Measurements from ENCODE around the gene CPSF7. TPM values are rescaled to one million over a fixed set of nuclear protein-coding genes. Genes with fewer than 3 reads are reported as not detected.

CPSF7 gene
- total RNA-seq, 4 donors from 2014 or later, result 43.6 to 65.1 (median 53.7) TPM

DNA sequence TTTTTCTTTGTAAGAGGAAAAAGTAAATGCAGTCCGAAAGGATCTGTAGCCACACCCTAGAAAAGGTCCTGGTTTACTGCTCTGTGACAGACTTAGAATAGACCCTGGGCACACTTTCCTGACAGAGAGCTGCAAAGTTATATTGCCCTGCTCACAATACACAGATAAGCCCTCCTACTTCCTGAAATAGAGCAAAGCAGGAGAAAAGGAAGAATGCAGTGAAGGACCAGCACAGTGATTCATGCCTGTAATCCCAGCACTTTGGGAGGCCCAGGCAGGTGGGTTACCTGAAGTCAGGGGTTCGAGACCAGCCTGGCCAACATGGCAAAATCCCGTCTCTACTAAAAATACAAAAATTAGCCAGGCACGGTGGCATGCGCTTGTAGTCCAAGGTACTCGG, 70.3 kb downstream of the CPSF7 start:
- WGBS, 2 donors (ENCODE audit: low coverage in 1 of 2), result 29 to 41% methylated on average over 1 to 6 of the region's 6 CpGs
- in situ Hi-C loops (cut with MboI; ENCODE audit: low pct_ligation_motif_present in 1 of 4, low pct_unique_long_range_greater_than_20kb in 1 of 4, low sequenced_read_pairs in 3 of 4), result no loop called here
- H3K27ac ChIP-seq, result peak overlapping the region; percentile 95 to 98 (median 97)

DNA sequence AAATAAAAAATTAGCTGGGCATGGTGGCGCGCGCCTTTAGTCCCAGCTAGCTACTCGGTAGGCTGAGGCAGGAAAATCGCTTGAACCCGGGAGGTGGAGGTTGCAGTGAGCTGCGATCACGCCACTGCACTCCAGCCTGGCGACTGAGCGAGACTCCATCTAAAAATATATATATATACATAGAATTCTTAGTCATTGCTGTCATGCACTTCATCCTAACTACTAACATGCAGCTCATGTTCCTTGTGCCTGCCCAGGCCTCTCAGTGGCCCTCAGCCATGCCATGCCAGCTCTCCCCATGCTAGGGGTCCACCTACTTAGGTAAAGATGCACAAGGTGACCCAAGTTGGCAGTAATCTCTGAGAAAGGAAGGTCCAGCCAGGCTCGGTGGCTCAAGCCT, 71.2 kb downstream of the CPSF7 start:
- no peaks in the 10 kb centered on the region for H3K9me3 ChIP-seq
- no peaks in the 10 kb centered on the region for H3K27me3 ChIP-seq
- H3K4me1 ChIP-seq, result peaks cover 8 to 70% (median 43%) of the 10 kb centered on the region in 4 donors
- TF ChIP-seq EP300 (IDR thresholded peaks at IDR 0.05; ENCODE audit: low read depth) (no peak), POLR2AphosphoS5 (IDR thresholded peaks at IDR 0.05) (no peak), POLR2A (IDR thresholded peaks at IDR 0.05) (no peak)
- TF ChIP-seq, protein P1, sequence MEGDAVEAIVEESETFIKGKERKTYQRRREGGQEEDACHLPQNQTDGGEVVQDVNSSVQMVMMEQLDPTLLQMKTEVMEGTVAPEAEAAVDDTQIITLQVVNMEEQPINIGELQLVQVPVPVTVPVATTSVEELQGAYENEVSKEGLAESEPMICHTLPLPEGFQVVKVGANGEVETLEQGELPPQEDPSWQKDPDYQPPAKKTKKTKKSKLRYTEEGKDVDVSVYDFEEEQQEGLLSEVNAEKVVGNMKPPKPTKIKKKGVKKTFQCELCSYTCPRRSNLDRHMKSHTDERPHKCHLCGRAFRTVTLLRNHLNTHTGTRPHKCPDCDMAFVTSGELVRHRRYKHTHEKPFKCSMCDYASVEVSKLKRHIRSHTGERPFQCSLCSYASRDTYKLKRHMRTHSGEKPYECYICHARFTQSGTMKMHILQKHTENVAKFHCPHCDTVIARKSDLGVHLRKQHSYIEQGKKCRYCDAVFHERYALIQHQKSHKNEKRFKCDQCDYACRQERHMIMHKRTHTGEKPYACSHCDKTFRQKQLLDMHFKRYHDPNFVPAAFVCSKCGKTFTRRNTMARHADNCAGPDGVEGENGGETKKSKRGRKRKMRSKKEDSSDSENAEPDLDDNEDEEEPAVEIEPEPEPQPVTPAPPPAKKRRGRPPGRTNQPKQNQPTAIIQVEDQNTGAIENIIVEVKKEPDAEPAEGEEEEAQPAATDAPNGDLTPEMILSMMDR (IDR thresholded peaks at IDR 0.05), result no peak
- peaks cover 0 to 1% (median 0%) of the 10 kb centered on the region in 4 donors for H3K36me3 ChIP-seq
- DNase-seq, result no peak
- peak overlapping the region; percentile 95 to 98 (median 97) for H3K27ac ChIP-seq
- intact Hi-C loops (cut with DNase I; ENCODE audit: low total_unique reads), result no loop called here
- in situ Hi-C loops (cut with MboI; ENCODE audit: low pct_ligation_motif_present in 1 of 4, low pct_unique_long_range_greater_than_20kb in 1 of 4, low sequenced_read_pairs in 3 of 4), result no loop called here
- no peak overlapping the region for H3K4me3 ChIP-seq
- 93% methylated on average over 11 of the region's 11 CpGs; no CpG with 5 or more reads in 1 of the 2 donors for WGBS, 2 donors (ENCODE audit: low coverage in 1 of 2)

More for the DNA sequence above, 70.3 kb downstream of the CPSF7 start:
- Histone ChIP-seq H3K4me1 (peaks cover 8 to 61% (median 40%) of the 10 kb centered on the region in 4 donors), H3K9me3 (no peaks in the 10 kb centered on the region), H3K4me3 (peak overlapping the region in 1 of 4 donors; percentile 9), H3K36me3 (peaks cover 0 to 5% (median 0%) of the 10 kb centered on the region in 4 donors), H3K27me3 (no peaks in the 10 kb centered on the region)
- peak; percentile 49 for DNase-seq
- peak in 2 of 3 donors; percentile 36 to 57 for TF ChIP-seq POLR2AphosphoS5 (IDR thresholded peaks at IDR 0.05)
- peak; percentile 24 for TF ChIP-seq POLR2A (IDR thresholded peaks at IDR 0.05)
- no peak for TF ChIP-seq EP300 (IDR thresholded peaks at IDR 0.05; ENCODE audit: low read depth)
- intact Hi-C loops (cut with DNase I; ENCODE audit: low total_unique reads), result no loop called here

DNA sequence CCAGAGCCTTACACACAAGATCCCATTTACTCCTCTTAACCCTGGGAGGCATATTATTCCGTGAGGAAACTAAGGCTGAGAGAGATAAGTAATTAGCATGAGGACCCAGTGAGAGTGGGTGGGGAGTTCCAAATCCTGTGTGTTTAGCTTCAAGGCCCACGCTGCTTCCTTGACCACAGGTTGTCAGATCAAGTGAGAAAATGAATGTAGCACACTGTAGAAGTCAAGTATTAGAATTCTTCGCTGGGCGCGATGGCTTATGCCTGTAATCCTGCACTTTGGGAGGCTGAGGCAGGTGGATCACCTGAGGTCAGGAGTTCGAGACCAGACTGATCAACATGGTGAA, 71.9 kb downstream of the CPSF7 start:
- TF ChIP-seq, protein P1 (IDR thresholded peaks at IDR 0.05), result no peak
- TF ChIP-seq POLR2A (IDR thresholded peaks at IDR 0.05) (no peak), POLR2AphosphoS5 (IDR thresholded peaks at IDR 0.05) (no peak), EP300 (IDR thresholded peaks at IDR 0.05; ENCODE audit: low read depth) (no peak)
- Histone ChIP-seq H3K36me3 (peaks cover 0 to 8% (median under 1%) of the 10 kb centered on the region in 4 donors), H3K4me1 (peaks cover 2 to 68% (median 37%) of the 10 kb centered on the region in 4 donors), H3K4me3 (no peak overlapping the region), H3K27ac (peak overlapping the region; percentile 14 to 53 (median 20)), H3K27me3 (no peaks in the 10 kb centered on the region), H3K9me3 (no peaks in the 10 kb centered on the region)
- in situ Hi-C loops (cut with MboI; ENCODE audit: low pct_ligation_motif_present in 1 of 4, low pct_unique_long_range_greater_than_20kb in 1 of 4, low sequenced_read_pairs in 3 of 4), result no loop called here
- intact Hi-C loops (cut with DNase I; ENCODE audit: low total_unique reads), result no loop called here
- 93% methylated on average over 6 of the region's 6 CpGs; no CpG with 5 or more reads in 1 of the 2 donors for WGBS, 2 donors (ENCODE audit: low coverage in 1 of 2)
- DNase-seq, result no peak

DNA sequence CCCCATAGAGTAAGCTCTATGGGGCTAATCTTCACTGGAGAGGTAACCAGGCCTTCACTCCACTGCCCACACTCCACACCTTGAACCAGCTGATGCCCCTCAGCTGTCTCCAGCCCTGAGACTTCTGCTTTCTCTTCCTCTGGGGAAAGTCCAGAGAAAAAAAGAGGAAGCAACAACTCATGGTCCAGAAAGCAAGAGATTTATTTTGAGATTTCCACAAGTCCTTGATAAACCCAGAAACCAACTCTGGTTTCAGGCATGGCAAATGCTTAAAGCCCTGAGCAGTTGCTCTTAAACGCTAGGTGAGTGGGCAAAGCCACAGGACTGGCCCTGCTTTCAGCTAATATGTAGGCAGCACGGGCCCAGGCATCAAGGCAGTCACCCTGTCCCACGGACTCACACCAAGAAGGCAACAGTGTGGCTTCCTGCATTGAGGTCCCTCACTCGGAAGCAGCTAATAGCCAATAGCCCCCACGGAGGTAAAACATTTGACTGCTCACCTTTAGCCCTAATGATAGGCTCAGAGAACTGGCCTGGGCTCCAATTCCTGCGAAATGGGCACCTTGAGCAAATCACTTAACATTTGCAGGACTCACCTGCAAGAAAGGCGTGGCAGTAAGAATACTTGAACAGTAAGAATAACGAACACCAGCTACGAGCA, 72.4 kb downstream of the CPSF7 start:
- TF ChIP-seq EP300 (IDR thresholded peaks at IDR 0.05; ENCODE audit: low read depth), result no peak
- no peak for TF ChIP-seq POLR2A (IDR thresholded peaks at IDR 0.05)
- no peak for TF ChIP-seq POLR2AphosphoS5 (IDR thresholded peaks at IDR 0.05)
- TF ChIP-seq, protein P1 (IDR thresholded peaks at IDR 0.05), result no peak
- H3K36me3 ChIP-seq, result peaks cover 0 to 13% (median 3%) of the 10 kb centered on the region in 4 donors
- H3K4me3 ChIP-seq, result no peak overlapping the region
- intact Hi-C loops (cut with DNase I; ENCODE audit: low total_unique reads) (no loop called here), in situ Hi-C loops (cut with MboI; ENCODE audit: low pct_ligation_motif_present in 1 of 4, low pct_unique_long_range_greater_than_20kb in 1 of 4, low sequenced_read_pairs in 3 of 4) (no loop called here)
- no peaks in the 10 kb centered on the region for H3K9me3 ChIP-seq
- peak overlapping the region; percentile 14 to 53 (median 20) for H3K27ac ChIP-seq
- H3K4me1 ChIP-seq, result peaks cover 0 to 64% (median 34%) of the 10 kb centered on the region in 4 donors
- 86 to 88% methylated on average over 5 to 9 of the region's 9 CpGs for WGBS, 2 donors (ENCODE audit: low coverage in 1 of 2)
- no peaks in the 10 kb centered on the region for H3K27me3 ChIP-seq
- DNase-seq, result no peak

Measured in transverse colon (tissue), 4 donors.